HEK293T (cell line): Measurements from ENCODE around the gene IGFBP5.

ENCODE experiments used
- ARNT ChIP-seq: fragments of 450-650 bp; IDR thresholded peaks from 2 replicates; pipeline ENCODE4 v1.6.1; 2017; ENCODE audit warnings: mild to moderate bottlenecking
- BHLHE40 ChIP-seq: fragments of 450-650 bp; IDR thresholded peaks from 2 replicates; pipeline ENCODE4 v1.6.1; 2016; ENCODE audit warnings: mild to moderate bottlenecking, moderate library complexity, borderline replicate concordance
- ELF4 ChIP-seq: fragments of 450-650 bp; IDR thresholded peaks from 2 replicates; pipeline ENCODE4 v1.6.1; 2017; ENCODE audit warnings: antibody characterized with exemption
- NFRKB ChIP-seq: fragments of 450-650 bp; IDR thresholded peaks from 2 replicates; pipeline ENCODE4 v1.6.1; 2016; ENCODE audit warnings: mild to moderate bottlenecking, moderate library complexity
- SP1 ChIP-seq: fragments of 450-650 bp; IDR thresholded peaks from 2 replicates; pipeline ENCODE4 v1.6.1; 2017
- SUZ12 ChIP-seq: fragments of 450-650 bp; IDR thresholded peaks from 2 replicates; pipeline ENCODE4 v1.6.1; 2016; ENCODE audit warnings: mild to moderate bottlenecking
- TARDBP ChIP-seq: fragments of 450-650 bp; IDR thresholded peaks from 2 replicates; pipeline ENCODE4 v1.6.1; 2016

GRCh38 chr2:216635171-216635570 is 60.2 kb downstream of the IGFBP5 start:
- TF ChIP-seq NFRKB (no peak), ELF4 (no peak), BHLHE40 (no peak), SP1 (no peak), ARNT (no peak), SUZ12 (no peak), TARDBP (no peak)
